ENCODE data around the gene RALB. TPM values are rescaled to one million over a fixed set of nuclear protein-coding genes. Genes with fewer than 3 reads are reported as not detected.
A peak's percentile ranks its signal among the peaks of the same experiment; 100 is the strongest.
"Not testable (repeated sequence)": the region's sequence is repeated elsewhere in the genome, so short reads cannot be mapped to it uniquely, and the experiment has no call there.

Gene RALB
- total RNA-seq, 1 experiment from 2014 or later: 7.2 TPM

- Histone ChIP-seq H4K20me1 (ENCODE audit: insufficient read depth, low read depth, low read length) (no peaks in the 10 kb centered on the region), H3K9me2 (replicated peaks; ENCODE audit: insufficient read depth, low read length) (no peaks in the 10 kb centered on the region), H3K9ac (ENCODE audit: low read length) (no peak overlapping the region), H3K4me1 (ENCODE audit: low read length) (peaks cover 17% of the 10 kb centered on the region), H3K27me3 (ENCODE audit: low read length) (no peaks in the 10 kb centered on the region), H3K4me3 (ENCODE audit: low read length) (no peak overlapping the region), H3K79me2 (ENCODE audit: low read length) (no peaks in the 10 kb centered on the region), H3K27ac (ENCODE audit: low read length) (no peak overlapping the region), H3K9me3 (ENCODE audit: low read length) (no peaks in the 10 kb centered on the region), H2AFZ (ENCODE audit: low read length) (no peak overlapping the region), H3K36me3 (ENCODE audit: insufficient read depth, low read length) (no peaks in the 10 kb centered on the region), H3K4me2 (ENCODE audit: low read depth, low read length, poor library complexity, severe bottlenecking) (no peak overlapping the region)
- no peak for DNase-seq
Observed at GRCh38 chr2:120229341-120229740, 23.3 kb upstream of the RALB start.

- H2AFZ ChIP-seq (ENCODE audit: low read length): no peak overlapping the region
Observed at GRCh38 chr2:120230515-120231471, 21.9 kb upstream of the RALB start.

GRCh38 chr2:120231564-120231973 lies 21.1 kb upstream of the RALB start:
- no peaks in the 10 kb centered on the region for H3K79me2 ChIP-seq (ENCODE audit: low read length)
- H3K4me1 ChIP-seq (ENCODE audit: low read length): peaks cover 17% of the 10 kb centered on the region
- 0 out of 2 replicates have a peak overlapping the region, but pooled peaks have one; percentile 26 for H2AFZ ChIP-seq (ENCODE audit: low read length)
- no peaks in the 10 kb centered on the region for H3K36me3 ChIP-seq (ENCODE audit: insufficient read depth, low read length)
- H3K4me3 ChIP-seq (ENCODE audit: low read length): no peak overlapping the region; the same call in 1 of the 2 replicates
- no peak overlapping the region for H3K9ac ChIP-seq (ENCODE audit: low read length)
- H3K9me3 ChIP-seq (ENCODE audit: low read length): no peaks in the 10 kb centered on the region
- no peak overlapping the region for H3K27ac ChIP-seq (ENCODE audit: low read length)
- DNase-seq: no peak
- H4K20me1 ChIP-seq (ENCODE audit: insufficient read depth, low read depth, low read length): no peaks in the 10 kb centered on the region
- no peak overlapping the region for H3K4me2 ChIP-seq (ENCODE audit: low read depth, low read length, poor library complexity, severe bottlenecking)
- H3K27me3 ChIP-seq (ENCODE audit: low read length): no peaks in the 10 kb centered on the region
- no peaks in the 10 kb centered on the region for H3K9me2 ChIP-seq (replicated peaks; ENCODE audit: insufficient read depth, low read length)

More at GRCh38 chr2:120230515-120231471, 21.9 kb upstream of the RALB start:
- Histone ChIP-seq H3K4me1 (ENCODE audit: low read length) (peaks cover 17% of the 10 kb centered on the region), H3K79me2 (ENCODE audit: low read length) (no peaks in the 10 kb centered on the region), H3K9ac (ENCODE audit: low read length) (no peak overlapping the region), H4K20me1 (ENCODE audit: insufficient read depth, low read depth, low read length) (no peaks in the 10 kb centered on the region), H3K4me2 (ENCODE audit: low read depth, low read length, poor library complexity, severe bottlenecking) (no peak overlapping the region), H3K9me2 (replicated peaks; ENCODE audit: insufficient read depth, low read length) (no peaks in the 10 kb centered on the region), H3K27ac (ENCODE audit: low read length) (no peak overlapping the region), H3K9me3 (ENCODE audit: low read length) (no peaks in the 10 kb centered on the region), H3K27me3 (ENCODE audit: low read length) (no peaks in the 10 kb centered on the region), H3K36me3 (ENCODE audit: insufficient read depth, low read length) (no peaks in the 10 kb centered on the region), H3K4me3 (ENCODE audit: low read length) (no peak overlapping the region)
- DNase-seq: no peak

GRCh38 chr2:120231974-120232635 lies 20.5 kb upstream of the RALB start:
- no peaks in the 10 kb centered on the region for H3K27me3 ChIP-seq (ENCODE audit: low read length)
- no peaks in the 10 kb centered on the region for H3K9me3 ChIP-seq (ENCODE audit: low read length)
- no peaks in the 10 kb centered on the region for H3K9me2 ChIP-seq (replicated peaks; ENCODE audit: insufficient read depth, low read length)
- H3K9ac ChIP-seq (ENCODE audit: low read length): peak overlapping the region; percentile 41
- peak overlapping the region; percentile 26; the same call in 1 of the 2 replicates for H2AFZ ChIP-seq (ENCODE audit: low read length)
- peak overlapping the region; percentile 68 for H3K4me2 ChIP-seq (ENCODE audit: low read depth, low read length, poor library complexity, severe bottlenecking)
- H3K79me2 ChIP-seq (ENCODE audit: low read length): no peaks in the 10 kb centered on the region
- H3K4me1 ChIP-seq (ENCODE audit: low read length): peaks cover 17% of the 10 kb centered on the region
- peak; percentile 48 for DNase-seq
- no peaks in the 10 kb centered on the region for H4K20me1 ChIP-seq (ENCODE audit: insufficient read depth, low read depth, low read length)
- peak overlapping the region; percentile 50 for H3K4me3 ChIP-seq (ENCODE audit: low read length)
- no peak overlapping the region for H3K27ac ChIP-seq (ENCODE audit: low read length)
- H3K36me3 ChIP-seq (ENCODE audit: insufficient read depth, low read length): no peaks in the 10 kb centered on the region

GRCh38 chr2:120233292-120233691 lies 19.4 kb upstream of the RALB start:
- H3K36me3 ChIP-seq (ENCODE audit: insufficient read depth, low read length): no peaks in the 10 kb centered on the region
- H3K79me2 ChIP-seq (ENCODE audit: low read length): no peaks in the 10 kb centered on the region
- H3K4me2 ChIP-seq (ENCODE audit: low read depth, low read length, poor library complexity, severe bottlenecking): no peak overlapping the region
- H3K9me2 ChIP-seq (replicated peaks; ENCODE audit: insufficient read depth, low read length): no peaks in the 10 kb centered on the region
- no peak for DNase-seq
- no peaks in the 10 kb centered on the region for H3K27me3 ChIP-seq (ENCODE audit: low read length)
- H3K9ac ChIP-seq (ENCODE audit: low read length): no peak overlapping the region
- H2AFZ ChIP-seq (ENCODE audit: low read length): no peak overlapping the region
- H3K27ac ChIP-seq (ENCODE audit: low read length): no peak overlapping the region
- H3K4me1 ChIP-seq (ENCODE audit: low read length): peaks cover 17% of the 10 kb centered on the region
- no peak overlapping the region for H3K4me3 ChIP-seq (ENCODE audit: low read length)
- H4K20me1 ChIP-seq (ENCODE audit: insufficient read depth, low read depth, low read length): no peaks in the 10 kb centered on the region
- H3K9me3 ChIP-seq (ENCODE audit: low read length): no peaks in the 10 kb centered on the region

GRCh38 chr2:120235158-120235557 lies 17.5 kb upstream of the RALB start:
- H3K4me2 ChIP-seq (ENCODE audit: low read depth, low read length, poor library complexity, severe bottlenecking); H4K20me1 ChIP-seq (ENCODE audit: insufficient read depth, low read depth, low read length); H3K27ac ChIP-seq (ENCODE audit: low read length); H3K79me2 ChIP-seq (ENCODE audit: low read length); H3K4me3 ChIP-seq (ENCODE audit: low read length); H3K4me1 ChIP-seq (ENCODE audit: low read length); H3K9me2 ChIP-seq (replicated peaks; ENCODE audit: insufficient read depth, low read length); H3K9me3 ChIP-seq (ENCODE audit: low read length); H3K36me3 ChIP-seq (ENCODE audit: insufficient read depth, low read length); H2AFZ ChIP-seq (ENCODE audit: low read length); H3K27me3 ChIP-seq (ENCODE audit: low read length); DNase-seq; H3K9ac ChIP-seq (ENCODE audit: low read length): not testable (repeated sequence)

- no peak overlapping the region for H2AFZ ChIP-seq (ENCODE audit: low read length)
- H3K27ac ChIP-seq (ENCODE audit: low read length): no peak overlapping the region
- peaks cover 8% of the 10 kb centered on the region for H3K4me1 ChIP-seq (ENCODE audit: low read length)
- H3K4me2 ChIP-seq (ENCODE audit: low read depth, low read length, poor library complexity, severe bottlenecking): no peak overlapping the region
- DNase-seq: no peak
- no peaks in the 10 kb centered on the region for H4K20me1 ChIP-seq (ENCODE audit: insufficient read depth, low read depth, low read length)
- H3K36me3 ChIP-seq (ENCODE audit: insufficient read depth, low read length): no peaks in the 10 kb centered on the region
- H3K4me3 ChIP-seq (ENCODE audit: low read length): no peak overlapping the region
- no peak overlapping the region for H3K9ac ChIP-seq (ENCODE audit: low read length)
- H3K9me2 ChIP-seq (replicated peaks; ENCODE audit: insufficient read depth, low read length): no peaks in the 10 kb centered on the region
- H3K9me3 ChIP-seq (ENCODE audit: low read length): no peaks in the 10 kb centered on the region
- no peaks in the 10 kb centered on the region for H3K27me3 ChIP-seq (ENCODE audit: low read length)
- H3K79me2 ChIP-seq (ENCODE audit: low read length): no peaks in the 10 kb centered on the region
Observed at GRCh38 chr2:120235681-120236080, 17.0 kb upstream of the RALB start.

- no peaks in the 10 kb centered on the region for H3K9me2 ChIP-seq (replicated peaks; ENCODE audit: insufficient read depth, low read length)
- no peaks in the 10 kb centered on the region for H3K27me3 ChIP-seq (ENCODE audit: low read length)
- H3K4me3 ChIP-seq (ENCODE audit: low read length): no peak overlapping the region
- H3K9me3 ChIP-seq (ENCODE audit: low read length): no peaks in the 10 kb centered on the region
- H4K20me1 ChIP-seq (ENCODE audit: insufficient read depth, low read depth, low read length): no peaks in the 10 kb centered on the region
- no peaks in the 10 kb centered on the region for H3K36me3 ChIP-seq (ENCODE audit: insufficient read depth, low read length)
- no peak overlapping the region for H2AFZ ChIP-seq (ENCODE audit: low read length)
- H3K79me2 ChIP-seq (ENCODE audit: low read length): no peaks in the 10 kb centered on the region
- no peak overlapping the region for H3K27ac ChIP-seq (ENCODE audit: low read length)
- H3K4me2 ChIP-seq (ENCODE audit: low read depth, low read length, poor library complexity, severe bottlenecking): no peak overlapping the region
- H3K4me1 ChIP-seq (ENCODE audit: low read length): peaks cover 8% of the 10 kb centered on the region
- no peak overlapping the region for H3K9ac ChIP-seq (ENCODE audit: low read length)
- no peak for DNase-seq
Observed at GRCh38 chr2:120236316-120236715, 16.3 kb upstream of the RALB start.

Data from Karpas-422 (cell line).